NB4 (cell line): ENCODE results near the gene SEPHS2.
"Not testable (repeated sequence)": the region's sequence is repeated elsewhere in the genome, so short reads cannot be mapped to it uniquely, and the experiment has no call there.

Experiments
- DNase-seq: peaks from one replicate; pipeline ENCODE4 v3.0.0; 2010; ENCODE audit warnings: low read depth
- H3K4me3 ChIP-seq: one replicate; pipeline ENCODE4 v1.5.1; 2011; ENCODE audit warnings: mild to moderate bottlenecking, low read depth, low read length, moderate library complexity
- MYC ChIP-seq: IDR thresholded peaks from 2 replicates; pipeline ENCODE4 v1.6.1; 2011; ENCODE audit warnings: low read depth, low read length
- POLR2A ChIP-seq: IDR thresholded peaks from 2 replicates; pipeline ENCODE4 v1.6.1; 2011; ENCODE audit warnings: mild to moderate bottlenecking; ENCODE audit not compliant: insufficient read length; ENCODE audit errors: extremely low read depth
- TF ChIP-seq, protein P1 (sequence below): IDR thresholded peaks from 2 replicates; pipeline ENCODE4 v1.6.1; 2011; ENCODE audit warnings: low read depth, low read length
- TF ChIP-seq, protein P2 (sequence below): IDR thresholded peaks from one replicate; pipeline ENCODE4 v1.5.1; 2012; ENCODE audit warnings: low read depth, low read length

Gene SEPHS2

DNA sequence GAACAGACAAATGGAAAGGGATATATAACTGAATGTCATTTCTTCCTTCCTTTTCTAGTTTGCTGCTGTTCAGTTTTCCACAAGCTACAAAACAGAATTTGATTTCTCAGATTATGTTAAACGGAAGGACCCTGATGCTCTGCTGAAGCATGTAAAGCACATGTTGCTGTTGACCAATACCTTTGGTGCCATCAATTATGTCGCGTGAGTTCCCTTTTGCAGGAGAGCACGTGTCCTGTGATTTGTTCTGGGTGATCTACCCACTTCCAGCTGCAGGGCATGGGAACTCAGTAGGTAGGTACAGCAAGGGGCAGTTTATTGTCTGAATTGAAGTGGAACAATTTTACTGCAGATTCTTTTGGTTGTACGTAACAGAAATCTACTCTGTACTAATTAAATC, 35.7 kb upstream of the SEPHS2 start:
- DNase-seq, result no peak
- TF ChIP-seq, protein P1, sequence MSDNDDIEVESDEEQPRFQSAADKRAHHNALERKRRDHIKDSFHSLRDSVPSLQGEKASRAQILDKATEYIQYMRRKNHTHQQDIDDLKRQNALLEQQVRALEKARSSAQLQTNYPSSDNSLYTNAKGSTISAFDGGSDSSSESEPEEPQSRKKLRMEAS, result peak; percentile 63; the same call in 1 of the 2 replicates
- TF ChIP-seq, protein P2, sequence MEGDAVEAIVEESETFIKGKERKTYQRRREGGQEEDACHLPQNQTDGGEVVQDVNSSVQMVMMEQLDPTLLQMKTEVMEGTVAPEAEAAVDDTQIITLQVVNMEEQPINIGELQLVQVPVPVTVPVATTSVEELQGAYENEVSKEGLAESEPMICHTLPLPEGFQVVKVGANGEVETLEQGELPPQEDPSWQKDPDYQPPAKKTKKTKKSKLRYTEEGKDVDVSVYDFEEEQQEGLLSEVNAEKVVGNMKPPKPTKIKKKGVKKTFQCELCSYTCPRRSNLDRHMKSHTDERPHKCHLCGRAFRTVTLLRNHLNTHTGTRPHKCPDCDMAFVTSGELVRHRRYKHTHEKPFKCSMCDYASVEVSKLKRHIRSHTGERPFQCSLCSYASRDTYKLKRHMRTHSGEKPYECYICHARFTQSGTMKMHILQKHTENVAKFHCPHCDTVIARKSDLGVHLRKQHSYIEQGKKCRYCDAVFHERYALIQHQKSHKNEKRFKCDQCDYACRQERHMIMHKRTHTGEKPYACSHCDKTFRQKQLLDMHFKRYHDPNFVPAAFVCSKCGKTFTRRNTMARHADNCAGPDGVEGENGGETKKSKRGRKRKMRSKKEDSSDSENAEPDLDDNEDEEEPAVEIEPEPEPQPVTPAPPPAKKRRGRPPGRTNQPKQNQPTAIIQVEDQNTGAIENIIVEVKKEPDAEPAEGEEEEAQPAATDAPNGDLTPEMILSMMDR, result no peak
- TF ChIP-seq POLR2A (no peak), MYC (no peak)
- no peak overlapping the region for H3K4me3 ChIP-seq

DNA sequence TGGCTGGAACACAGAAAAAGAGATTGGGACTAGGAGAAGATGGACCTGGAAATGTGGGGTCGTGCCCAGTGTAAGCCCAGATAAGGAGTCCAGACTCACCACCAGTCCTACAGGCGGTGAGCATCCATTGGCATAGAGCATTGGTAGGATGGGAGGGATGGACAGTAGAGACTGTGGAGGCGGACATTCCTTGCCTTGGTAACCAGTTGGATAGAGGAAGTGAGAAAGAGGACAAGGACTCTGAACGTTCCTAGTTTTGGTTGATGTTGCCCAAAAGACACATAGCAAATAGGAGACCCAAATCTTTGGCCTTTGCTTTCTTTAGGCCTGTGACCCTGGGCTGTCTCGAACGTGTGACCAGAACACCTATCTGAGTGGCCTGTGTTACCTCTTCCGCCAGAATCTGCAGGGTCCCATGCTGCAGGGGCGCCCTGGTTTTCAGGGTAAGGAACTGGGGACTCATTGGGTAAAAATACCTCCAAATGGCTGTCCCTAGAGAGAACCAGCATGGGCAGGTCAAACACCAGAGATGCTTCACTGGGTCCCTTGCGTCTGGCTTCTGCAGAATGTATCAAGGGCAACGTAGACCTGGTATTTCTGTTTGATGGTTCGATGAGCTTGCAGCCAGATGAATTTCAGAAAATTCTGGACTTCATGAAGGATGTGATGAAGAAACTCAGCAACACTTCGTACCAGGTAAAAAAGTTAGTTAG, 33.2 kb upstream of the SEPHS2 start:
- H3K4me3 ChIP-seq, result no peak overlapping the region
- no peak for TF ChIP-seq POLR2A
- TF ChIP-seq MYC, result no peak
- TF ChIP-seq, protein P1, result no peak
- TF ChIP-seq, protein P2, result no peak
- DNase-seq, result no peak

DNA sequence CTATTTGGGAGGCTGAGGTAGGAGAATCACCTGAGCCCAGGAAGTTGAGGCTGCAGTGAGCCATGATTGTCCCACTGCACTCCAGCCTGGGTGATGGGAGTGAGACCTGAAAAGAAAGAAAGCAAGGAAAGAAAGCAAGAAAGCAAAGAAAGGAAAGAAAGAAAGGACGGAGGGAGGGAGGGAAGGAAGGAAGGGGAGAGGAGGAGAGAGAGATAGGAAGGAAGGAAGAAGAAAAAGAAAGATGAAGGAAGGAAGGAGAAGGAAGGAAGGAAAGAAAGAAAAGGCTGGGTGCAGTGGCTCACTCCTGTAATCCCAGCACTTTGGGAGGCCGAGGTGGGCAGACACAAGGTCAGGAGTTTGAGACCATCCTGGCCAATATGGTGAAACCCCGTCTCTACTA, 32.1 kb upstream of the SEPHS2 start:
- H3K4me3 ChIP-seq, DNase-seq: not testable (repeated sequence)

DNA sequence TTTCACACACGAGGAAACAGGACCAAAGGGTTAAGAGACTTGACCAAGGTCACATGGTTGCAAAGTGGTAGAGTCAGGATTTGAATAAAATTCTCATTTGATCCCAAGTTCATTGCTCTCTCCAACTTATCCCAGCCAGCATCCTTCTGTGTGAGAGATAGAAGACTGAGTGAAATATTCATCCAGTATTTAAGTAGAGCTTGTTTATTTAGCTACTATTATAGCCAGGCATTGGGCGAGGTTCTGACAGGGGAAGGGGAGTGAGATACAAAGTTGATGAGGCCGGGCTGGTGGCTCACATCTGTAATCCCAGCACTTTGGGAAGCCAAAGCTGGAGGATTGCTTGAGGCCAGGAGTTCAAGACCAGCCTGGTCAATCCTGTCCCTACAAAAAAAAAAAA, 31.3 kb upstream of the SEPHS2 start:
- DNase-seq, result no peak
- no peak overlapping the region for H3K4me3 ChIP-seq
- TF ChIP-seq MYC, result no peak
- TF ChIP-seq POLR2A, result no peak
- TF ChIP-seq, protein P2, result no peak
- TF ChIP-seq, protein P1, result no peak

DNA sequence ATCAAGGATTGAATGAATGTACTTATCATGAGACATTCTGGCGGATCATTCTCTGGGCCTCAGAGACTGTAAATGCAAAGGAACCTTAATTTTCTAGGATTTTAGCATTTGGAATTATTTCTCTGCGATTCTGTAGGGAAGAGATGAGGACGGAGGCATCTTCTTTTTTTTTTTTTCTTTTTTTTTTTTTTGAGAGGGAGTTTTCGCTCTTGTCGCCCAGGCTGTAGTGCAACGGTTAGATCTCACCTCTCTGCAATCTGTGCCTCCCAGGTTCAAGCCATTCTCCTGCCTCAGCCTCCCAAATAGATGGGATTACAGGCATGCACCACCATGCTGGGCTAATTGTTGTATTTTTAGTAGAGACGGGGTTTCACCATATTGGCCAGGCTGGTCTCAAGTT, 29.0 kb upstream of the SEPHS2 start:
- no peak for TF ChIP-seq MYC
- TF ChIP-seq, protein P1, result no peak
- TF ChIP-seq, protein P2, result no peak
- TF ChIP-seq POLR2A, result no peak
- DNase-seq, result no peak
- H3K4me3 ChIP-seq, result no peak overlapping the region

DNA sequence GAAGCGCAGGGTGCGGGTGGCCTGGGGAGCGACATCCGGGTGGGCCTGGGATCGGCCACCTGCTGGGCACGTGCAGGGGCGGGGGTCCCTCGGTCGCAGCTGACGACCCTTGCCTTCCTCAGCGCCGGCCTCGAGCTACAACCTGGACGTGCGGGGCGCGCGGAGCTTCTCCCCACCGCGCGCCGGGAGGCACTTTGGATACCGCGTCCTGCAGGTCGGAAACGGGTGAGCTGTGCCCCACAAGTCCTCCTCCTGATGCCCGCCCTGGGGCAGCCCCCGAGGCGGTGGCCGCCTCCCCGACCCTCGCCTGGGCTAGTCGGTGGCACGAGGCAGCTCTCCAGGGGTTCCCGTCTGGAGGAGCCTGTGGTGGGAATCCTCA, 28.4 kb upstream of the SEPHS2 start:
- no peak for DNase-seq
- TF ChIP-seq, protein P2, result no peak
- TF ChIP-seq, protein P1, result no peak
- TF ChIP-seq POLR2A (no peak), MYC (no peak)
- H3K4me3 ChIP-seq, result no peak overlapping the region
